Gastroesophageal sphincter (tissue), 2 donors: ENCODE measurements around the gene DEFB113.

Experiments
- POLR2A ChIP-seq, 2 donors: fragments of 450-650 bp; IDR thresholded peaks; one replicate each; pipeline ENCODE4 v1.6.1; 2017; ENCODE audit warnings: antibody characterized with exemption in 2 of 2, mild to moderate bottlenecking in 2 of 2, moderate library complexity in 1 of 2
- POLR2AphosphoS5 ChIP-seq: sonication (generic); formaldehyde crosslinking; IDR thresholded peaks from one replicate; pipeline ENCODE4 v1.6.1; 2017; ENCODE audit warnings: antibody characterized with exemption

GRCh38 chr6:49958180-49958579 is 11.2 kb downstream of the DEFB113 start:
- no peak for TF ChIP-seq POLR2AphosphoS5
- no peak for TF ChIP-seq POLR2A (IDR thresholded peaks at IDR 0.05)
